Measurements from ENCODE around the gene PLK5.

PLK5 gene

GRCh38 chr19:1555487-1556389 is 31.9 kb downstream of the PLK5 start:
- no peak for DNase-seq (ENCODE audit: low read depth)

GRCh38 chr19:1556390-1557070 is 32.7 kb downstream of the PLK5 start:
- DNase-seq (ENCODE audit: low read depth) = no peak

GRCh38 chr19:1558552-1558951 is 34.7 kb downstream of the PLK5 start:
- DNase-seq (ENCODE audit: low read depth) = no peak

- DNase-seq (ENCODE audit: low read depth) = no peak
These were observed 36.5 kb downstream of the PLK5 start for GRCh38 chr19:1560286-1560882.

GRCh38 chr19:1561236-1561842 is 37.5 kb downstream of the PLK5 start:
- DNase-seq (ENCODE audit: low read depth) = no peak

- DNase-seq (ENCODE audit: low read depth) = no peak
These were observed 39.4 kb downstream of the PLK5 start for GRCh38 chr19:1563251-1563650.

GRCh38 chr19:1566392-1567115 is 42.7 kb downstream of the PLK5 start:
- DNase-seq (ENCODE audit: low read depth) = no peak

- no peak for DNase-seq (ENCODE audit: low read depth)
These were observed 43.4 kb downstream of the PLK5 start for GRCh38 chr19:1567116-1567847.

GRCh38 chr19:1567848-1568227 is 44.0 kb downstream of the PLK5 start:
- no peak for DNase-seq (ENCODE audit: low read depth)

GRCh38 chr19:1568320-1569019 is 44.6 kb downstream of the PLK5 start, which contains the start of gene MEX3D:
Gene MEX3D, minus strand, starts transcription at chr19:1568325. Its CDS starts 267 bp downstream, at chr19:1568058.
- DNase-seq (ENCODE audit: low read depth) = no peak

- no peak for DNase-seq (ENCODE audit: low read depth)
These were observed 46.1 kb downstream of the PLK5 start for GRCh38 chr19:1569997-1570396.

- no peak for DNase-seq (ENCODE audit: low read depth)
These were observed 47.0 kb downstream of the PLK5 start for GRCh38 chr19:1570836-1571235.

- DNase-seq (ENCODE audit: low read depth) = no peak
These were observed 47.5 kb downstream of the PLK5 start for GRCh38 chr19:1571358-1571757.

- no peak for DNase-seq (ENCODE audit: low read depth)
These were observed 48.9 kb downstream of the PLK5 start for GRCh38 chr19:1572795-1573194.

- DNase-seq (ENCODE audit: low read depth) = no peak
These were observed 50.7 kb downstream of the PLK5 start for GRCh38 chr19:1574354-1575136.

- DNase-seq (ENCODE audit: low read depth) = no peak
These were observed 51.7 kb downstream of the PLK5 start for GRCh38 chr19:1575323-1576241.

- DNase-seq (ENCODE audit: low read depth) = no peak
These were observed 52.6 kb downstream of the PLK5 start for GRCh38 chr19:1576242-1577089.
